Endothelial cell of umbilical vein (primary cell): ENCODE measurements around the gene INPP1.

Experiments used
- CTCF ChIP-seq, 2 donors: IDR thresholded peaks; 1 replicate in 1 of 2; 2 replicates in 1 of 2; pipeline ENCODE4 v1.5.1; 2011; ENCODE audit warnings: low read length in 2 of 2, mild to moderate bottlenecking in 2 of 2, moderate library complexity in 2 of 2, control low read depth in 1 of 2, inconsistent platforms in 1 of 2, low read depth in 1 of 2; ENCODE audit not compliant: insufficient read depth in 1 of 2; ENCODE audit errors: extremely low read depth in 1 of 2
- POLR2A ChIP-seq: IDR thresholded peaks from 2 replicates; pipeline ENCODE4 v1.6.1; 2012; ENCODE audit warnings: low read depth, mild to moderate bottlenecking, control low read depth, low read length

- TF ChIP-seq CTCF (IDR thresholded peaks at IDR 0.05; ENCODE audit: extremely low read depth in 1 of 2, insufficient read depth in 1 of 2, low read depth in 1 of 2, low read length in 2 of 2): no peak
- no peak for TF ChIP-seq POLR2A
These were observed 8.2 kb upstream of the INPP1 start for GRCh38 chr2:190335225-190335559.
